Measurements from ENCODE around the gene OGFOD2. TPM values are rescaled to one million over a fixed set of nuclear protein-coding genes. Genes with fewer than 3 reads are reported as not detected.

Gene OGFOD2
- total RNA-seq, 4 donors from 2014 or later = 3.1 to 13.9 (median 6.2) TPM

- no peak for DNase-seq (ENCODE audit: low spot score)
- no peak for TF ChIP-seq CTCF (IDR thresholded peaks at IDR 0.05)
These were observed 8.1 kb upstream of the OGFOD2 start for GRCh38 chr12:122966743-122967550.

GRCh38 chr12:122968104-122968503, 6.9 kb upstream of the OGFOD2 start:
- TF ChIP-seq CTCF (IDR thresholded peaks at IDR 0.05) = no peak
- no peak for DNase-seq (ENCODE audit: low spot score)
- no peak for ATAC-seq (ENCODE audit: low FRiP score)

More at GRCh38 chr12:122966743-122967550, 8.1 kb upstream of the OGFOD2 start:
- no peak for ATAC-seq (ENCODE audit: low FRiP score)

- ATAC-seq (ENCODE audit: low FRiP score) (no peak), DNase-seq (ENCODE audit: low spot score) (no peak)
- TF ChIP-seq CTCF (IDR thresholded peaks at IDR 0.05) = no peak
These were observed 5.4 kb upstream of the OGFOD2 start for GRCh38 chr12:122969676-122970075.

GRCh38 chr12:122974274-122974891, 661 bp upstream of the OGFOD2 start:
- no peak for TF ChIP-seq CTCF (IDR thresholded peaks at IDR 0.05)
- ATAC-seq (ENCODE audit: low FRiP score) (peak; percentile 96), DNase-seq (ENCODE audit: low spot score) (peak; percentile 97)

- no peak for DNase-seq (ENCODE audit: low spot score)
- no peak for TF ChIP-seq CTCF (IDR thresholded peaks at IDR 0.05)
- ATAC-seq (ENCODE audit: low FRiP score) = no peak
These were observed 975 bp downstream of the OGFOD2 start for GRCh38 chr12:122975790-122976647.

GRCh38 chr12:122976648-122976975, 1.6 kb downstream of the OGFOD2 start:
- DNase-seq (ENCODE audit: low spot score) = no peak
- no peak for ATAC-seq (ENCODE audit: low FRiP score)
- TF ChIP-seq CTCF (IDR thresholded peaks at IDR 0.05) = no peak
